GM21423 (cell line): ENCODE results near the gene TMPO.
"Not testable (repeated sequence)": the region's sequence is repeated elsewhere in the genome, so short reads cannot be mapped to it uniquely, and the experiment has no call there.

ENCODE experiments used
- ATAC-seq: cut with Tn5 transposase; IDR thresholded peaks from one replicate; pipeline ENCODE4 v1.9.1; 2021; ENCODE audit warnings: mild to moderate bottlenecking, moderate library complexity; ENCODE audit not compliant: unreplicated experiment

TMPO gene, protein sequence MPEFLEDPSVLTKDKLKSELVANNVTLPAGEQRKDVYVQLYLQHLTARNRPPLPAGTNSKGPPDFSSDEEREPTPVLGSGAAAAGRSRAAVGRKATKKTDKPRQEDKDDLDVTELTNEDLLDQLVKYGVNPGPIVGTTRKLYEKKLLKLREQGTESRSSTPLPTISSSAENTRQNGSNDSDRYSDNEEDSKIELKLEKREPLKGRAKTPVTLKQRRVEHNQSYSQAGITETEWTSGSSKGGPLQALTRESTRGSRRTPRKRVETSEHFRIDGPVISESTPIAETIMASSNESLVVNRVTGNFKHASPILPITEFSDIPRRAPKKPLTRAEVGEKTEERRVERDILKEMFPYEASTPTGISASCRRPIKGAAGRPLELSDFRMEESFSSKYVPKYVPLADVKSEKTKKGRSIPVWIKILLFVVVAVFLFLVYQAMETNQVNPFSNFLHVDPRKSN

DNA sequence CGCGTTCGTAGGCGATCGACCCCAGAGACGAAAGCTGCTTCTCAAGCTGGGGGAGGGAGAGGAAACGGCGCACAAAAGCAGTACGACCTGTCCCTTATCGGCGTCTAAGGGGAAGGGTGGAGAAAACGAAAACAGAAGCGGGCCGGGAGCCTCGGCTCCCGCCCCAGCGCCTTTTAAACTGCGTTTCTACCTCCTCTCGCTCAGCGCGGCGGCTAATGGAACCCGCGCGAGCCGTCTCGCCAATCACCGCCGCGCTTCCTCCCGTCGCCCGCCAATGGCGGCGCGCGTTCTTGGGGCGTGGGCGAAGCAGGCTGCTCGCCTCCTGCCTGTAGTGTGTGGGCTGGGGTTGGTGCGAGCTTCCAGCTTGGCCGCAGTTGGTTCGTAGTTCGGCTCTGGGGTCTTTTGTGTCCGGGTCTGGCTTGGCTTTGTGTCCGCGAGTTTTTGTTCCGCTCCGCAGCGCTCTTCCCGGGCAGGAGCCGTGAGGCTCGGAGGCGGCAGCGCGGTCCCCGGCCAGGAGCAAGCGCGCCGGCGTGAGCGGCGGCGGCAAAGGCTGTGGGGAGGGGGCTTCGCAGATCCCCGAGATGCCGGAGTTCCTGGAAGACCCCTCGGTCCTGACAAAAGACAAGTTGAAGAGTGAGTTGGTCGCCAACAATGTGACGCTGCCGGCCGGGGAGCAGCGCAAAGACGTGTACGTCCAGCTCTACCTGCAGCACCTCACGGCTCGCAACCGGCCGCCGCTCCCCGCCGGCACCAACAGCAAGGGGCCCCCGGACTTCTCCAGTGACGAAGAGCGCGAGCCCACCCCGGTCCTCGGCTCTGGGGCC lies at the start of gene TMPO:
TMPO (plus strand) TSS at position 304 of the 824 bp plus-strand sequence; CDS start at position 582, 278 bp downstream.
- peak; percentile 75 for ATAC-seq

DNA sequence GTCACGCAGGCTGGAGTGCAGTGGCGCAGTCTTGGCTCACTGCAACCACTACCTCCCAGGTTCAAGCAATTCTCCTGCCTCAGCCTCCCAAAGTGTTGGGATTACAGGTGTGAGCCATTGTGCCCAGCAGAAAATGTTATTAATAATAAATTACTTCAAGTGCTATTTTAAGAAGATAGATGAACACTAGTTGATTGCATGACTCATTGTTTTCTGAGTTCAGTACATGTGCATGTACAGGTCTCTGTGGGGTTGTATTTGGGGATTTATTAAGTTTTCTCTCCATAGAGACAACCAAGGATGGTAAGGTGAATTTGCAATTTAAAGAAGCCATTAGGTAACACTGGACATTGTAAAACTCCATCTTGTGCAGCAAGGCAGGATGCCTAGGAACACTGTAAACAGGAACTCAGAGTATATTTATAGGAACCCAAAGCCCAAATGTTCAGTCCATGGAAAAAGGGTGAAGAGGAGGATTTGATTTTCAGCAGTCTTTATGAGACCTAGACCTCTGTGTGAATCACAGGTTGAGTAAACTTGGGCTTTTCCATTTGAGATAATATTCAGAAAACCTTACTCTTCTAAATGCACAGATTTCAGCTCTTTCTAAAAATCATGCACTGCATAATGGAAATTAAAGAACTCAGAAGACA lies 49.3 kb upstream of the TMPO start:
- no peak for ATAC-seq

DNA sequence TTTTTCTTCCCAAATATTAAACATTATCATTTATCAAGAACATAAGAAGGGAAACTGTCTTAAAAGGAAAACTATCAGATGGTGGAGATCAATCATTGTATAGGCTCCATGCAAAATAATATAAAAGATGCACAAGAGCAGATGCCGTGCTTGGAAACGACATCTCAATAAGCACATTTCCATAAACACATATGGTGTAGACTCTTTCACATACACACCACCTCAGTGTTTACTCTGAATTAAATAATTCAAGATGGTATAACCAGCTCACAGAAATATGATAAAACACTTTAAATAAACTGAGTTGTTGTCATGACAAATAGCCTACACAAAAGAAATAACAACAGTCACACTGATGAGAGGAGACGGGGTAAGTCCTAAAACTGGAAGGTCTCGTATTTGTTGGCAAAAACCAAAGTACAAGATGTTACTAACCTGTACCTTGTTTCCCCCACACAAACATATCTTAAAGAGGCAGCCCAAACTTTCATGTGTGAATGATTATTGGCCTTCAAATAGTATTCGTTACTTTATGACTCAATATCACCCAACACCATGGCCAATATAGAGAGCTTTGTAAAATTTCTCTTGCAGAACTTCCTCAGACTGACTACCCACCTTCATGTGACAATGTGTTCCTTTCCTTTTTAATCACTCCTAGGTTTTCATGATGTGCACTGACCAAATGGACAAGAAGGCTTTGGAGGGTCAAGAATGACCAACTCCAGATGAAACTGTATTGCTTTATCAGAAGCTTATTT lies 48.6 kb upstream of the TMPO start:
- ATAC-seq: no peak

DNA sequence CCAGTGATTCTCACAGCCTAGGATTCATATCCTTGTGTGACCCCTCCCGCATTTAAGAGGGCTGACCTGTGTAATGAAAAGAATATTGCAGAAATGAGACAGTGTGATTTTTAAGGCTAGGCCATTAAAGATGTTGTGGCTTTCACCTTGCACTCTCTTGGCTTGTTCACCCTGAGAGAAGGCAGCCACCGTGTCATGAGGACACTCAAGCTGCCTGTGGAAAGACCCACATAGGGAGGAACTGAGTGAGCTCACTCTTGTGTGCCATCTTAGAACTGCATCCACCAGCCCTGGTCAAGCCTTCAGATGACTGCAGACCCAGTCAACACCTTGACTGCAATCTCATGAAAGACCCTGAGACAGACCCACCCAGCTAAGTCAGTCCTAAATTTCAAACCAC lies 46.3 kb upstream of the TMPO start:
- ATAC-seq: no peak

DNA sequence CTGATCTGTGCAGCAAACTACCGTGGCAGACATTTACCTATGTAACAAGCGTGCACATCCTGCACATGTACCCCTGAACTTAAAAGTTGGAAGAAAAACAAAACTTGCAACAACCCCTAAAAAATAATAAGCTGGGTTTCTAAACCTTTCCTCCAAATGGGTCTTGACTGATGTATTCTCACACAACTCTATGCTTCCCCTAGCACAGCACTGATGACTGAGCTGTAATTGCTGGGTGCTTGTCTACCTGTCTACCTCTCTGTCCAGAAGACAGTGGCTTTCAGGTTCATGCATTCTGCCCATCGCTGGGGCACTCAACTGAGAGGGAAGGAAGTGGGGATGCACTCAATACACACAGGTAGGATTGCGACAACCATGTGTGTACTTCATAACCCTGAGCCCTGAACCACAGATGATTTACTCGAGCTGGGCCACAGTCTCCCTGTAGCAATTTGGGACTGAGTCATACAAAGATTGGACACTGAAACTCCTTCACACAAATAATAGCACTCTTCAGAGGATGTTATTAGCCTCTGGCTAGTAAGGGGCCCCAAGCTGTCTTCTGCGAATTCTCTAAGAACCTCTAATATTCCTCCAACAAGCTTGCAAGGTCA lies 44.8 kb upstream of the TMPO start:
- no peak for ATAC-seq

DNA sequence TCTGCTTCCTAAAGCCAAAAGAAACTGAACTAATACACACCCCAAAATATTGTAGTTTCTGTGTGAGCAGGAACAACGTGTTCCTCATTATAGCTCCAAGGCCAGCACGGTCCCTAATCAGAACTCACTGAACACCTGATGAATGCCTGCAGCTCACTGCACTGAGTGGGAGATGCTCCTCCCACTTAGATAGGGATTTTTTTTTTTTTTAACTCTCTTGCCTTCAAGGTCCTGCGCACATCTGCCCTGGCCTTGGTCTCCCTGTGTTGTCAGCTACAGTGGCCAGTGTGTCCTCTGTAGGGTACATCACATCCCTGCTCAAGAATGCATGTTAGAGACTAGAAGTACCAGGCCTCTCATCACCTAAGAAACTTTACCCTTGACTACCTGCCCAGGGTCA lies 44.3 kb upstream of the TMPO start:
- ATAC-seq: no peak

DNA sequence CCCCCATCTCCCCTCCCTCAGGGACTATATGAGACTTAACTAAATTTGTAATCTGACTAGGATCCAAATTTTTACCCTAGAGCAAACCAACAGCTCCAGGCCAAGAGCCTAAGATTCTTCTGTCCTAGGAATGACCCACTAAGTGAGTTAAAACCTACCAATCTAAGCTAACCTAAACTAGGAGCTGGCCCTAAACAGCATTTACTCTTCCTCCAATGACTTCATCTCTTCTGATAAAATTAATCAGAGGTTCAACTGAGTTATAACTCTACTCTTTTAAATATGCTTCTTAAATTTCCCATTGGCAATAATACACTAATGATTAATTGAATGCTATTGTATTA lies 39.9 kb upstream of the TMPO start:
- ATAC-seq: no peak

DNA sequence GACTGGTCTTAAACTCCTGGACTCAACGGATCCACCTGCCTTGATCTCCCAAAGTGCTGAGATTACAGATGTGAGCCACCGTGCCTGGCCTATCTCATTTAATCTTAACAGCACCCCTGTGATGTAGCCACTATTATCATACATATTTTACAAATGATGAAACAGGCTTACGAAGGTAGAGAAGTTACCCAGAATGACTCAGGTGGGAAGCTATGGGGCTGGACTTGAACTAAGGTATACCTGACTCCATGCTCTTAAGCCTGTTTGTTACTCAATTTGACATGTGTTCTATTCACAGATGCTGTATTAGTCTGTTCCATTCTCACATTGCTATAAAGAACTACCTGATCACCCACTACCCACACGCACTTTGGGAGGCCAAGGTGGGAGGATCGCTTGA lies 36.8 kb upstream of the TMPO start:
- ATAC-seq: no peak

DNA sequence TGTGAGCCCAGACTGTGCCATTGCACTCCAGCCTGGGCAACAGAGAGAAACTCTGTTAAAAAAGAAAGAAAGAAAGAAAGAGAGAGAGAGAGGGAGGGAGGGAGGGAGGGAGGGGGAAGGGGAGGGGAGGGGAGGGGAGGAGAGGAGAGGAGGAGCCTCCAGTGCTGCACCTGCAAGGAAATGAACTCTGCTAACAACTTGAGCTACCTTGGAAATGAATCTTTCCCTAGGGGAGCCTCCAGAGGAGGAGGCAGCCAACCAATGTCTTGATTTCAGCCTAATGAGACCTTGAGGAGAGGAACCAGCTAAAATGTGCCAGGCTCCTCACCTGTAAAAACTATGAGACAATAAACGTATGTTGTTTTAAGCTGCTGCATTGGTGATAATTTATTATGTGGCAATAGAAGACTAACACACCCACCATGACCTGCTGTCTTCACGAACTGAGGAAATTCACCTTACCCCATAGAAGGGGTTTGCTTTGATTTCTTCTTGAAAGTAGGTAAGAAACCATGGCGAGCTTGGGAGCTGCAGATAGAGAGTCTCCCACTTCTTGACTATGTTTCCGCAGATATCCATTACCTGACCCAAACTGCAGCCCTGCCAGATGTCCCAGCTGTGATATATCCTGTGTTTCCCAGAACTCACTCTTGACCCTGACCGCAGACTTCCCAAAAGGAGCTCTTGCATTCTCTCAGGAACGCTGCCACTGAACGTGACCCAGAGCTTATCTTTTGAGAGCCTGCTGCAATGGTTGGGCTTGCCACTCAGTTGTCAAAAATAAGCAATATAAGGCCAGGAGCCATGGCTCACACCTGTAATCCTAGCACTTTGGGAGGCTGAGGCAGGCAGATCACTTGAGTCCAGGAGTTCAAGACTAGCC lies 31.5 kb upstream of the TMPO start:
- no peak for ATAC-seq

DNA sequence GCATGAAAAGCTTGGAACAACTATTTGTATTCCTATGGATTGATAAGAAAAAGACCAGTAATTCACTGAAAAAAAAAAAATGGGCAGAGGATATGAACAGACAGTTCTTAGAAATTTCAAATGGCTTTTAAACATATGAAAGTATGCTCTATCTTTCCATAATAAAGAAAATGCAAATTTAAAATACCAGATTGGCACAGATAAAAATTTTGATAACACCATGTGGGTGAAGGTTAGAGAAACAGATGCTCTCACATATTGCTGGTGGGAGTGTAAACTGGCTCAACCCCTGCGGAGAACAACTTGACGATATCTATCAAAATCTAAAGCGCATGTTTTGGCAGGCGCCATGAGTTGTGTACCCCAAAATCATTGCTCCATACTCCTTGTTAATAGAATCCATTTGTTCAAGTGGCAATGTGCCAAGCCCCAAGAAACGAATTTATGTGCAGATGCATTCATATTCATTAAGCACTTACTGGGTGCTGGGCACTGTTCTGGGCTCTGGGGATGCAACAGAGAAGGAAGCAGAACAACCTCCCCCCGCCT lies 29.5 kb upstream of the TMPO start:
- no peak for ATAC-seq

DNA sequence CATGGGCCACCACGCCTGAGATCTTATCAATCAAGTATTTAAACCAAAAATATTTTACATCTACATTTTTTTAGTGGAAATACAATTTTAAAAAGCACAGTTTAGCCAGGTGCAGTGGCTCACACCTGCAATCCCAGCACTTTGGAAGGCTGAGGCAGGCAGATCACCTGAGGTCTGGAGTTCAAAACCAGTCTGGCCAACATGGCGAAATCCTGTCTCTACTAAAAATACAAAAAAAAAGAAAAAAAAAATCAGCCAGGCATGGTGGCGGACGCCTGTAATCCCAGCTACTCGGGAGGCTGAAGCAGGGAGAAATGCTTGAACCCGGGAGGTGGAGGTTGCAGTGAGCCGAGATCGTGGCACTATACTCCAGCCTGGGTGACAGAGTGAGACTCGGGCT lies 27.0 kb upstream of the TMPO start:
- ATAC-seq: not testable (repeated sequence)

DNA sequence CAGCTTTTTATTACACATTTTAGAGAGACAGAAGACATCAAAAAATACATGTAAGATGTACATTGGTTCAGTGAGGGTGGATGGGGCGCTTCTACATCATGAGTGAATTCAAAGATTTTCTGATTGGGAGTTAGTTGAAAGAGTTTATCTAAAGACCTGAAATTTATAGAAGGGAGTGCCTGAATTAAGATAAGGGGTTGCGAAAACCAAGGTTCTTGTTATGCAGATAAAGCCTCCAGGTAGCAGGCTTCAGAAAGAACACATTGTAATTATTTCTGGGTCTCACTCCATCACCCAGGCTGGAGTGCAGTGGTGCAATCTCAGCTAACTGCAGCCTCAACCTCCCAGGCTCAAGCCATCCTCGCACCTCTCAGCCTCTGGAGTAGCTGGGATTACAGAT lies 26.2 kb upstream of the TMPO start:
- no peak for ATAC-seq

DNA sequence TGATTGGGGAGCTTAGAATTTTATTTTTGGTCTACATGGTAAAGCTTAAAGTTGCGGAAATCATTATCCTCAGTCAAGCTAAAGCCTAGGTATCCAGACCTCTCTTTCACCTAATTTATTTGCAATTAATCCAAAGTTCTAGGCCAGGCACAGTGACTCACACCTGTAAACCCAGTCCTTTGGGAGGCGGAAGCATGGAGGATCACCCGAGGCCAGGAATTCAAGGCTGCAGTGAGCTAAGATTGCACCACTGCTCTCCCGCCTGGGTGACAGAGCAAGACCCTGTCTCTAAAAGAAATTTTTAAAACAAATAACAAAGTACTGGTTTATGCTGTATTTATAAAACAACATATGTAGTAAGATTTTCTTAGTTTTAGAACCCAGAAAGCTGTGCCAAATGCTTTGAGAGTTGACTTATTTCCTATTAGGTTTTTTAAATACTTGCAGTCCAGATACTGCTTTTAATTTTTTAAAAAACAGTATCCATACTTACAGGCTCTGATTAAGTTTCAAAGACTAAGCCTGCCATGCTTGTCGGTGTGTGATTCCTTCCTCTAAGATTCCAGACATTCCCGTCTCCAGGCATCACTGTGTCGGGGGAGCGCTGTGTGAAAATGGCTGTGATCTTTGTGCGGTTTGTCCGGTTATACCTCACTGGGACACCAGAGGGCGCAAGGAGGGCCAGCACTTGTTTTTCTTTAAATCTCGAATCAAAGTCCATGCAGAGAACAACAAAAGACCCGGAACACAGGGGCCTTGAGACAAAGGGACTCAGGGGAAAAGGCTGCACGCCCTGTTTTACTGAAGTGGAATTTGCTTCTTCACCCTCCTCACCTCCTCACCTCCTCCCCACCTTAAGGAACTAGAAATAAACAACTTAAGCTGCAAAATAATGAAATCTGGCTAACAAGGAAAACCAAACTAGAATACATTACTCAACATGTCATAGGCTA lies 24.6 kb upstream of the TMPO start:
- peak; percentile 91 for ATAC-seq

DNA sequence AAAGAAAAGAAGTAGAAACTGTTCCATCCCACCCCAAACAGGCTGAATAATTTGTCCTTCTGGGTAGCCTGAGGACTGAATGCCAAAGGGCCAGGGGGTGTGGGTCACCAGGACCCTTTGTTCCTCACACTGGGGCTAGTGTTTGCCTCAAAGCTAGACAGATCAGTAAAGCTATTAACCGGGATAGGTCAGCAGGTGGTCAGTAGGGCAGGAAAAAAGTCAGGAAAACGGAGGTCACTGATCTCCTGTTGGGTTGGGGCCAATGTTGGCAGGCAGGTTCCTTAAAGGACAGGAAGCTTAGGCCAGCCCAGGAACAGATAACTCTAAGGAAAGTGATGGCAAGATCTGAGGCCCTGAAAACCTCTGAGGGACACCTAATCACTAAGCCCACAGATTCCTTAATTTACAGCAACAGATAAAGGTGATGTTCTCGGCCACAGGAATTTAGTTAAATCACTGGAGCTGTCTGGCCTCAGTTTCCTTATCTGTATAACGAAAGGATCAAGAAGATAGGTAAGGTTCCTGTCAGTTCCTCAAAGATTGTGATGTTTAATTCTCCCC lies 22.7 kb upstream of the TMPO start:
- ATAC-seq: no peak

DNA sequence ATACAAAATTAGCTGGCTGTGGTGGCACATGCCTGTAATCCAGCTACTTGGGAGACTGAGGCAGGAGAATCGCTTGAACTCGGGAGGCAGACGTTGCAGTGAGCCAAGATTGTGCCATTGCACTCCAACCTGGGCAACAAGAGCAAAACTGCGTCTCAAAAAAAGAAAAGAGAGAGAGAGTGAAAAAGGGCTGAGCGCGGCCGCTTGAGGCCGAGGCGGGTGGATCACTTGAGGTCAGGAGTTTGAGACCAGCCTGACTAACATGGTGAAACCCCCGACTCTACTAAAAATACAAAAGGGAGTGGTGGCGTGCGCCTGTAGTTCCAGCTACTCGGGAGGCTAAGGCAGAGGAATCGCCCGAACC lies 14.1 kb upstream of the TMPO start:
- ATAC-seq: not testable (repeated sequence)

DNA sequence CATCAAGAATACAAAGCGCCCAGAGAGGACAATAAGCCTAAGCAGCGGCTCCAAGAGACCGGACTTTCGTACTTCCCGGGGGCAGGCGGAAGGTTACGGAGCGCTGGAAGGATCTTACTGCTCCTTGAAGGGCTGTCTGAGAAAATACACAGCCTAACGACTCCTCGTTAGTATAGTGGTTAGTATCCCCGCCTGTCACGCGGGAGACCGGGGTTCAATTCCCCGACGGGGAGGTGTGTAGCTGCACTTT lies 12.1 kb upstream of the TMPO start:
- ATAC-seq: peak; percentile 60

DNA sequence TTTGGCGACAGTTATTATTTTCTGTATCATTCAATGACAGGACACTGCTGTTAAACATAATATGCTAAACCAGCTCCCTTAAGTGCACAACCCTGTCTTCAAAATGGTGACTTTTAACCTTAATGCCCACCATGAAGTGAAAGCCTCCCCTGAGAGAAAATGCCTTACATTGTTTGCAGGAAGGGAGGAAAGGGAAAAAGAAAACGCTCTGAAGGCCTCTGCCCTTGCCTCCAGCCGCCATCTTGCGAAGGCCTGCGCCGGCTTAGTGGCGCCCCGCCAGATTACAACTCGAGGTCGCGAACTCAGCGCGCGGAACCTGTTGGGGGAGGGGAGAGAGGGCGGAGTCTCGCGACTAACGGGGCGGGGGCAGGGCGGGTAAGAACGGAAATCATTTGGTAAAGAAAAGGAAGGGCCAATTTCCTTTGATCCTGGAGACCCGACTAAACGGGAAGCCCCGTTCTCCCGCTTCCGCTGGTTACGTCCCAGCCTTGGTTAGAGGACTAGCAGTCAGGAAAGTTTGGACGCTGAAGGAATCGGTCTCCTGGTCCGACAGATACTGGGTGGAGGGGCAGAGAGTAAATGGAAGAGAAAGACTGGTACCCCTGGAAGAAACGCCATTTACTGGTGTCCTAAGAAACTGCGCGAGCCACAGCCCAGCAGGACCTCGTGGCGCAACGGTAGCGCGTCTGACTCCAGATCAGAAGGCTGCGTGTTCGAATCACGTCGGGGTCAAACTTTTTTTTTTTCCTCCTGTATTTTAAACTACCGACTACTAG lies 11.6 kb upstream of the TMPO start:
- ATAC-seq: peak; percentile 71

DNA sequence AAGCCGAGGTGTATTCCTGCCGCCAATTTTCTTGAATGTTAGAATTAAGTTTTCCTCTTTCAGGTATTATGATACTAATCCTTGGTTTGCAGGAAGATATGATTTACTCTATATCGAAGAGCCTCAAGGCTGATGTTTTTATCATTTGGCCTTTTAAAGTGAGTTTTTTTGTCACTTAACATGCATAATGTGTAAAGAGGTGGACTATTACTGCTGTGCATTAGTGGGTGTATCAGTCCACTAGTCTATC lies 11.1 kb upstream of the TMPO start:
- peak; percentile 2 for ATAC-seq
